ENCODE results near the gene TTBK1. TPM values are rescaled to one million over a fixed set of nuclear protein-coding genes. Genes with fewer than 3 reads are reported as not detected.
A peak's percentile ranks its signal among the peaks of the same experiment; 100 is the strongest.

The TTBK1 gene
- total and polyA plus RNA-seq, 8 donors, result 0.08 to 0.57 (median 0.16) TPM

- TF ChIP-seq, protein P1, sequence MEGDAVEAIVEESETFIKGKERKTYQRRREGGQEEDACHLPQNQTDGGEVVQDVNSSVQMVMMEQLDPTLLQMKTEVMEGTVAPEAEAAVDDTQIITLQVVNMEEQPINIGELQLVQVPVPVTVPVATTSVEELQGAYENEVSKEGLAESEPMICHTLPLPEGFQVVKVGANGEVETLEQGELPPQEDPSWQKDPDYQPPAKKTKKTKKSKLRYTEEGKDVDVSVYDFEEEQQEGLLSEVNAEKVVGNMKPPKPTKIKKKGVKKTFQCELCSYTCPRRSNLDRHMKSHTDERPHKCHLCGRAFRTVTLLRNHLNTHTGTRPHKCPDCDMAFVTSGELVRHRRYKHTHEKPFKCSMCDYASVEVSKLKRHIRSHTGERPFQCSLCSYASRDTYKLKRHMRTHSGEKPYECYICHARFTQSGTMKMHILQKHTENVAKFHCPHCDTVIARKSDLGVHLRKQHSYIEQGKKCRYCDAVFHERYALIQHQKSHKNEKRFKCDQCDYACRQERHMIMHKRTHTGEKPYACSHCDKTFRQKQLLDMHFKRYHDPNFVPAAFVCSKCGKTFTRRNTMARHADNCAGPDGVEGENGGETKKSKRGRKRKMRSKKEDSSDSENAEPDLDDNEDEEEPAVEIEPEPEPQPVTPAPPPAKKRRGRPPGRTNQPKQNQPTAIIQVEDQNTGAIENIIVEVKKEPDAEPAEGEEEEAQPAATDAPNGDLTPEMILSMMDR (IDR thresholded peaks at IDR 0.05), result no peak
- intact Hi-C loops (cut with DNase I), result loop anchor here in 1 of 3 donors (5.0 kb wide), 1 partner anchor 245 kb away; no protein-coding TSS in a partner anchor
Observed at GRCh38 chr6:43256670-43257366, 13.5 kb downstream of the TTBK1 start.

DNA sequence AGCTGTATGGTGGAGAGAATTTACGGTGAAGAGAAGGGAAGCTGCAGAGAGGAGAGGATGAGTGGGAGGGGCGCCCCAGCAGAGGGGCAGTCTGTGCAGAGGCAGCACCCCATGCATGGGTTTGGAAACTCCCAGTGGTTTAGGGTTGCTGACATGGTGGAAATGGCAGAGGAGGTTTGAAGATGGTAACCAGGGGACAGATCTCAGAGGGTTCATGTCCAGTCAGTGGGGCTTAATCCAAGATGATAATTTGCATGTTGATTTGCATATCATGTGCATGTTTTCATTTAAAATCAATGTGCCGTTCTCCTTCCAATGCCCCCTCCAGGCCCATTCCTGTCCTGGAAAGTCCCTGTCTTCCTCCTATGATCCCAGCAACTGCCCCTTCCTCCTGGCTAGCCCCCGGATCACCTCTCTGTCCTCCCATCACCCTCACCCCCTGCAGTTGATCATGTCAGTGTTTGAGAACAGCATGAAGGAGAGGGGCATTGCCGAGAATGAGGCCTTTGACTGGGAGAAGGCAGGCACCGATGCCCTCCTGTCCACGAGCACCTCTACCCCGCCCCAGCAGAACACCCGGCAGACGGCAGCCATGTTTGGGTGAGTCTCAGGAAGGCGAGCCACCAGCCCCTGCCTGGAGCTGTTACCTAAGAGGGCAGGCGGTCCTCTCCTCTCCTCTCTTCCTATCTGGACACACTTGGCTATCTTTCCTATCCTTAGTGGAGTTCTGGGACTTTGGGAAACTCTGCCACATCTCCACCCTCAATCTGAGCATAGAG lies 14.3 kb downstream of the TTBK1 start:
- Histone ChIP-seq H3K36me3 (no peaks in the 10 kb centered on the region), H3K4me3 (no peak overlapping the region), H3K4me1 (no peaks in the 10 kb centered on the region), H3K27ac (no peak overlapping the region), H3K9me3 (no peaks in the 10 kb centered on the region), H3K27me3 (no peaks in the 10 kb centered on the region)
- DNase-seq, result no peak
- TF ChIP-seq, protein P1 (IDR thresholded peaks at IDR 0.05), result no peak
- 75 to 80% methylated on average over 12 of the region's 12 CpGs for WGBS, 2 donors
- FAIRE-seq, result no peak
- intact Hi-C loops (cut with DNase I), result loop anchor here in 1 of 3 donors (5.0 kb wide), 1 partner anchor 245 kb away; no protein-coding TSS in a partner anchor
- ATAC-seq, result no peak

More at GRCh38 chr6:43256670-43257366, 13.5 kb downstream of the TTBK1 start:
- no peaks in the 10 kb centered on the region for H3K27me3 ChIP-seq
- WGBS, 2 donors, result 72 to 75% methylated on average over 9 of the region's 9 CpGs
- H3K9me3 ChIP-seq, result no peaks in the 10 kb centered on the region
- no peaks in the 10 kb centered on the region for H3K4me1 ChIP-seq
- FAIRE-seq (no peak), DNase-seq (no peak), ATAC-seq (no peak)
- no peaks in the 10 kb centered on the region for H3K36me3 ChIP-seq
- H3K4me3 ChIP-seq, result no peak overlapping the region
- no peak overlapping the region for H3K27ac ChIP-seq

- intact Hi-C loops (cut with DNase I), result loop anchor here in 1 of 3 donors (5.0 kb wide), 1 partner anchor 244 kb away; no protein-coding TSS in a partner anchor
- Histone ChIP-seq H3K27me3 (no peaks in the 10 kb centered on the region), H3K4me3 (no peak overlapping the region), H3K9me3 (no peaks in the 10 kb centered on the region), H3K27ac (no peak overlapping the region), H3K4me1 (no peaks in the 10 kb centered on the region), H3K36me3 (no peaks in the 10 kb centered on the region)
- TF ChIP-seq, protein P1 (IDR thresholded peaks at IDR 0.05), result no peak
- FAIRE-seq (no peak), ATAC-seq (no peak), DNase-seq (no peak)
- 45 to 50% methylated on average over 4 of the region's 4 CpGs for WGBS, 2 donors
Observed at GRCh38 chr6:43258180-43258579, 14.9 kb downstream of the TTBK1 start.

GRCh38 chr6:43258807-43259686 lies 15.8 kb downstream of the TTBK1 start:
- Histone ChIP-seq H3K9me3 (no peaks in the 10 kb centered on the region), H3K4me1 (no peaks in the 10 kb centered on the region), H3K4me3 (no peak overlapping the region), H3K27me3 (no peaks in the 10 kb centered on the region), H3K27ac (no peak overlapping the region), H3K36me3 (no peaks in the 10 kb centered on the region)
- no peak for ATAC-seq
- no peak for FAIRE-seq
- TF ChIP-seq, protein P1 (IDR thresholded peaks at IDR 0.05), result no peak
- 79 to 84% methylated on average over 30 of the region's 30 CpGs for WGBS, 2 donors
- DNase-seq, result peak in 1 of 6 donors; percentile 18
- intact Hi-C loops (cut with DNase I), result loop anchor here in 1 of 3 donors (5.0 kb wide), 1 partner anchor 243 kb away; no protein-coding TSS in a partner anchor

All from pancreas (tissue), 10 donors.